Renal cortex interstitium (tissue), 11 donors: ENCODE measurements around the gene FAXC. TPM values are rescaled to one million over a fixed set of nuclear protein-coding genes. Genes with fewer than 3 reads are reported as not detected.

ENCODE experiments used
- DNase-seq, 11 donors: peaks; one replicate each; pipeline ENCODE4 v3.0.0-alpha.2; 2013; ENCODE audit warnings: low read depth in 9 of 11, low spot score in 4 of 11; ENCODE audit errors: extremely low read depth in 1 of 11
- polyA plus RNA-seq, 3 donors: library from polyadenylated mRNA; unstranded; fragments of 120-200 nt; gene quantifications; one replicate each; pipeline ENCODE4 v1.2.1, GENCODE V29; 2013; ENCODE audit not compliant: insufficient read length in 3 of 3

The FAXC gene
- polyA plus RNA-seq, 3 donors: 4.3 to 5.1 (median 5.1) TPM

DNA sequence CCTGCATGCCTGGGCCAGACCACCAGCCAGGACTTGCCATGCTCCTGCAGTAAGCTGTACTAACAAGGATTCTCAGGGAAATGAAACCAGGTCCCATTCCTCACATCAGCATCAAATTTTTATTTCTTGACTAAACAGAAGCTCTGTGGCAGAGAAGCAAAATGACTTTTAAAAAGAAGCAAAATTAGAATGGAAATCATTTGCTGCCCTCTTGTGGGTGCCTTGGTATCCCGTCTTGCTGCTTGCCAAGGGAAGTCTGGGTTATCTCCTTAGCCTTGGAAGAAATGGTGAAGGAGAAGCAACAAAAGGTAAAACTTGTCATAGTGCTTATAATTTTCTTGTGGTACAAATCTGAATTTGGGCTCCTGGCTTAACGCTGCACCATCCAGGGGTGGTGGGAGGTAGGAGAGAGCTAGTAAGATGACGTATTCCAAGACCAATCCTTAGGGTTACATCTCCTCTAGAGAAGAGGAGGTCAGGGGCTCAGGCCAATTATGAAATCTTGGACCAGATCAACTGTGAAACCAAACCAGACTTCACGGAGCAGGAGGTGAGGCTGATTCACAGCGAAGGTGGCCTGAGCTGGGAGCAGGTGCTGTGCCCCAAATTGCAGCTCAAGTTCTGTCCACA, 107.5 kb downstream of the FAXC start:
- peak in 5 of 11 donors; percentile 7 to 24 (median 18) for DNase-seq

GRCh38 chr6:99236010-99236409, 113.5 kb downstream of the FAXC start:
- no peak for DNase-seq

GRCh38 chr6:99233219-99233618, 116.3 kb downstream of the FAXC start:
- DNase-seq: no peak

GRCh38 chr6:99232056-99232455, 117.4 kb downstream of the FAXC start:
- peak in 2 of 11 donors; percentile 6 to 11 for DNase-seq

DNA sequence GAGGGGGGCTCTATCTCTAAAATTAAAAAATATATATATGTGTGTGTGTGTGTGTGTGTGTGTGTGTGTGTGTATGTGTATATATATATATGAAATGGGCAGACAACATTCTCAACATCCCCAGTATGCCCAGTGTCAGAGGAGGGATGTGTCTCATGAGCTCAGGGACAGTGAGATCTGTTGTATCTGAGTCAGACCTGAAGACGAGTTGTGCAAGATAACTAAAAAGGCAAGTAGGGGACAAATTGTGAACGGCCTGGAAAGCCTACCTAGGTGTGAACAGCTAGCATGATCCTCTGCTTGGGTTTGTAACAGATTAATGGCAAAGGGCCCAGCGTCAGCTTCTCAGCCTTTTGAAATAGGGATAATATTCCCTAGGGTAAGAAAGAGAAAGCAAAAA, 124.3 kb downstream of the FAXC start:
- no peak for DNase-seq

Other genes starting within 250 kb of the FAXC start
- 10 to 100 TPM; 10.5 to 14.4 (median 12.1) TPM for gene COQ3, start 44.5 kb upstream of the FAXC start, polyA plus RNA-seq
- gene PNISR, start 75.6 kb upstream of the FAXC start, polyA plus RNA-seq: 100 to 1,000 TPM; 272 to 468 (median 329) TPM
- 10 to 100 TPM in 2 of 3 donors, 1 to 10 TPM in 1; 9.4 to 13.6 (median 11.7) TPM for gene USP45, start 165.7 kb upstream of the FAXC start, polyA plus RNA-seq
- 10 to 100 TPM; 68.9 to 96.2 (median 85.9) TPM for gene CCNC, start 219.0 kb upstream of the FAXC start, polyA plus RNA-seq